Activated CD8-positive, alpha-beta memory T cell treated with anti-CD3 and anti-CD28 coated beads, Interleukin-2, amount 50 U/mL, for 1 hour (primary cell): ENCODE data around the gene AZGP1.
"Not testable (repeated sequence)": the region's sequence is repeated elsewhere in the genome, so short reads cannot be mapped to it uniquely, and the experiment has no call there.

Experiments
- DNase-seq: peaks from one replicate; pipeline ENCODE4 v3.0.0-alpha.2; 2020; ENCODE audit errors: extremely low read depth

Gene AZGP1

GRCh38 chr7:99997545-99998137, 21.8 kb upstream of the AZGP1 start:
- peak; percentile 42 for DNase-seq

DNA sequence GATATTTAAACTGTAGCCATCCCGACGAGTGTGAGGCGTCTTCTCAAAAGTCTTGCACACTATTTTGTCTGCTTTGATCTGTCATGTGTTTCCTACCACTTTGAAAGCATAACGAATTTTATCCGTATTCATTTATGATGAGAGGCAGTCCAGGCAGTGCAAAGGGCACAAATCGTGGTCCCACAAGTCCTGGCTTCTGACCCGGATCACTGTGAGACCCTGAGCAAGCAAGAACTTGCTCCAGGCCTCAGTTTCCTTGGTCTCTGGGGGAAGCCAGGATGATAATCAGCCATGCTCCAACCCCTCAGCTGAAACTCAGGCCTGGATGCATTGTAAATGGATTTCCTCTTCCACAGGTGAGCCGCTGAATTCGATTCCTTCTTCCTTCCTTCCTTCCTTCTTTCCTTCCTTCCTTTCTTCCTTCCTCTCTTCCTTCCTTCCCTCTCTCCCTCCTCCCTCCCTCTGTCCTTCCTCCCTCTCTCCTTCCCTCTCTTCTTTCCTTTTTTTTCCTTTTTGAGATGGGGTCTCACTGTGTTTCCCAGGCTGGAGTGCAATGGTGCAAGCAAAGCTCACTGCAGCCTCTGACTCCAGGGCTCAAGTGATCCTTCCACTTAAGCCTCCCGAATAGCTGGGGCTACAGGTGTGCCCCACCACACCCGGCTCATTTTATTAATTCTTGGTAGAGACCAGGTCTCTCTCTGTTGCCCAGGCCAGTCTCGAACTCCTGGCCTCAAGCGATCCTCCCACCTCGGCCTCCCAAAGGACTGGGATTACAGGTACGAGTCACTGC, 21.1 kb upstream of the AZGP1 start:
- no peak for DNase-seq

- no peak for DNase-seq
These were observed 19.0 kb upstream of the AZGP1 start for GRCh38 chr7:99994819-99995218.

GRCh38 chr7:99992330-99993038, 16.7 kb upstream of the AZGP1 start:
- no peak for DNase-seq

DNA sequence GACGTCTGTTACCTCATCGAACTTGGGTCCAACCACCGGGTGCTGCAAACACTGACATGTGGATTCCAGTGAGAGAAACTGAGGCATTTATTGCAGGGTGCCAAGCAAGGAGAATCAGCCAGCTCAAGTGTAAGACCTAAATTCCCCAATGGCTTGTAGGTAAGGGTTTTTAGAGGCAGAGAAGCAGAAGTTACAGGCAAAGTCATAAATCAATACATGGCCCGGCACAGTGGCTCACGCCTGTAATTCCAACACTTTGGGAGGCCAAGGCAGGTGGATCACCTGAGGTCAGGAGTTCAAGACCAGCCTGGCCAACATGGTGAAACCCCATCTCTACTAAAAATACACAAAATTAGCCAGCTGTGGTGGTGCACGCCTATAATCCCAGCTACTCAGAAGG, 15.7 kb upstream of the AZGP1 start:
- DNase-seq: not testable (repeated sequence)

DNA sequence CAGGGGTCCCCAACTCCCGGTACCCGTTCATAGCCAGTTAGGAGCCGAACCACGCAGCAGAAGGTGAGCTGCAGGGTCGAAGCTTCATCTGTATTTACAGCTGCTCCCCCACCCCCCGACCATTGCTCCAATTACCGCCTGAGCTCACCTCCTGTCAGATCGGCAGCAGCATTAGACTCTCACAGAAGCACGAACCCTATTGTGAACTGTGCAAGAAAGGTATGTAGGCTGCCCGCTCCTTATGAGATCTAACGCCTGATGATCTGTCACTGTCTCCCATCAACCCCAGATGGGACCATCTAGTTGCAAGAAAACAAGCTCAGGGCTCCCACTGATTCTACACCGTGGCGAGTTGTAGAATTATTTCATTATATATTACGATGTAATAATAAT, 14.6 kb upstream of the AZGP1 start:
- DNase-seq: no peak

DNA sequence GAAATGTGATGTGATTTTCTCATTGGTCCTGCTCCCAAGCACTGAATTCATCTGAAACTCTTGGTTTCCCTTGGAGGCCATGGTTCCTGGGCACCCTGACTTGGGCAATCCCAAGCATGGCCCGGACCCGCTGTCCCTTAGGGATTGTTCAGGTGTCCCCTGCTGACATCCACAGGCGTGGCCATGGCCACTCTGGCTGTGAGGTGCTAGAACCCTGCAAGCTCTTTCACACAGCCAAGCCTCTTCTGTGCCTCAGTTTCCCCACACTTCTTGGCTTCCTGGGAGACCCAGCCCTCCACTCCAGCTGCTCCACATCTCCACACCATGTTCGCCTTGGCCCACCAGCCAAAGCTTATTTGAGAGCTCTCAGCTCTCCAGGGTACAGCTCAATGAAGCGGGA, 12.0 kb upstream of the AZGP1 start:
- no peak for DNase-seq

DNA sequence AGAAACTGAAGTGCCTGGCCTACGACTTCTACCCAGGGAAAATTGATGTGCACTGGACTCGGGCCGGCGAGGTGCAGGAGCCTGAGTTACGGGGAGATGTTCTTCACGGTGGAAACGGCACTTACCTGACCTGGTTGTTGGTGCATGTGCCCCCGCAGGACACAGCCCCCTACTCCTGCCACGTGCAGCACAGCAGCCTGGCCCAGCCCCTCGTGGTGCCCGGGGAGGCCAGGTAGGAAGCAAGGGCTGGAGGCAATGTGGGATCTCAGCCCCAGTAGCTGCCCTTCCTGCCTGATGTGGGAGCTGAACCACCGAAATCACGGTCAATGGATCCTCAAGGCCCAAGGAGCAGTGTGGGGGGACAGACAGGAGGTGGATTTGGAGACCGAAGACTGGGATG, 11.5 kb upstream of the AZGP1 start:
- DNase-seq: not testable (repeated sequence)

- DNase-seq: no peak
These were observed 8.8 kb upstream of the AZGP1 start for GRCh38 chr7:99984593-99984992.

DNA sequence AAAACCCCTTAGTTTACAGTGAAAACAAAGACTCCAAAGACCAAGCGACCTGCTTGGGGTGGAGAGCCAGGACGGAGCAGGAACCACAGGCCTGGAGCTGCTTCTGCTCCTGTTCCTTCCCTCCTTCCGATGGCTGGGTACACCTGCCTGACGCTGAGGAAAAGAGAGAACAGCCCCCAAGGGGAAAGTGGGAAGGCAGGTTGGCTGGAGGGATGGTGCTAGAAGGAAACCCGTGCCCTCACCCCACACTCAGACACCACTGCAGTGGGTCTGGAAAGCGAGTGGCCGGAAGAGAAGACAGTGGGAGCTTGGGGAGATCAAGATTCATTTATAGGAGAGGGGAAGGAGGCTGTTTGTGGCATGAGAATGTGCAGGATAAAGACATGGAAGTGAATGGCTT, 5.2 kb upstream of the AZGP1 start:
- not testable (repeated sequence) for DNase-seq

GRCh38 chr7:99980448-99980872, 4.6 kb upstream of the AZGP1 start:
- DNase-seq: not testable (repeated sequence)

GRCh38 chr7:99979814-99980225, 4.0 kb upstream of the AZGP1 start:
- peak; percentile 14 for DNase-seq

DNA sequence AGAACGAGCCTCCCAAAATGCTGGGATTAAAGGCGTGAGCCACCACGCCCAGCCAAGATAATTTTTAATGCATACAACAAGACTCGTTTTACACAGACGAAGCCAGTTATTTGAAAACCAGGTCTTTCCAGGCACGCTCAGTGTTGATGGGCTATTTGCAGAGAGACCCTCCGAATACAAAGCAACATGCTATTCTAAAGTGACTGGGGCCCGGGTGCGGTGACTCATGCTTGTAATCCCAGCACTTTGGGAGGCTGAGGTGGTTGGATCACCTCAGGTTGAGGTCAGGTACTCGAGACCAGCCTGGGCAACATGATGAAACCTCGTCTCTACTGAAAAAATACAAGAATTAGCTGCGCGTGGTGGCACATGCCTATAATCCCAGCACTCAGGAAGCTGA, 795 bp upstream of the AZGP1 start:
- no peak for DNase-seq

DNA sequence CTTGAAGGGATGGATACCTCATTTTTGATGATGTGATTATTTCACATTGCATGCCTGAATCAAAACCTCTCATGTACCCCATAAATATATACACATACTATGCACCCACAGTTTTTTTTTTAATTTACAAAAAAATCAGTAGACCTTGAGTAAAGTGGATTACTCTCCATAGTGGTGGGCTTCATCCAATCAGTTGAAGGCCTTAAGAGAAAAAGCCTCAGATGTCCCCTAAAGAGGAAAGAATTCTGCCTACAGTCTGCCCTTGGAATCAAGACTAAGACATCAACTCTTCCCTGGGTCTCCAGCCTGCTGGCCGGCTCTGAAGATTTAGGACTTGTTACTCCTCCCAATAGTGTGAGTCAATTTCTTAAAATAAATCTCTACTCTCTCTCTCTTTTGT, 1.1 kb downstream of the AZGP1 start:
- no peak for DNase-seq

- DNase-seq: not testable (repeated sequence)
These were observed 2.0 kb downstream of the AZGP1 start for GRCh38 chr7:99973817-99974216.

- no peak for DNase-seq
These were observed 4.6 kb downstream of the AZGP1 start for GRCh38 chr7:99971242-99971641.

DNA sequence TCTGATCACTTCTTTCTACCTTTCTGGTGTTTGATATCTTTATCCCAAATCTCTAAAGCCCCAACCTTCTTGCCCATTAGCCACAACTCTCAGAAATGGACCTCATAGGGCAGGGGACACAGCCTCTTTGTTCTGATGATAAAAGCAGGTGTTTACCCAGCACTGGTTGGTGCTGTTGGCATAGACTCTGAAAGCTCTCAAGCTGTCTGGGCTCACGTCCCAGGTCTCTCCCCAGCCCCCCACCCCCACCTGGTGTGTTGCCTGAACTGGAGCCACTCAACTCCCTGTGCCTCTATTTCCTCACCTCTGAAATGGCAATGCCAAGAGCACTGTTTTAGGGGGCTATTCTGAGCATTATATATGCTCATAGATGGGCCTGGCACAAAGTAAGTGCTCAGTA, 6.0 kb downstream of the AZGP1 start:
- DNase-seq: not testable (repeated sequence)

- DNase-seq: no peak
These were observed 6.5 kb downstream of the AZGP1 start for GRCh38 chr7:99969298-99969697.

DNA sequence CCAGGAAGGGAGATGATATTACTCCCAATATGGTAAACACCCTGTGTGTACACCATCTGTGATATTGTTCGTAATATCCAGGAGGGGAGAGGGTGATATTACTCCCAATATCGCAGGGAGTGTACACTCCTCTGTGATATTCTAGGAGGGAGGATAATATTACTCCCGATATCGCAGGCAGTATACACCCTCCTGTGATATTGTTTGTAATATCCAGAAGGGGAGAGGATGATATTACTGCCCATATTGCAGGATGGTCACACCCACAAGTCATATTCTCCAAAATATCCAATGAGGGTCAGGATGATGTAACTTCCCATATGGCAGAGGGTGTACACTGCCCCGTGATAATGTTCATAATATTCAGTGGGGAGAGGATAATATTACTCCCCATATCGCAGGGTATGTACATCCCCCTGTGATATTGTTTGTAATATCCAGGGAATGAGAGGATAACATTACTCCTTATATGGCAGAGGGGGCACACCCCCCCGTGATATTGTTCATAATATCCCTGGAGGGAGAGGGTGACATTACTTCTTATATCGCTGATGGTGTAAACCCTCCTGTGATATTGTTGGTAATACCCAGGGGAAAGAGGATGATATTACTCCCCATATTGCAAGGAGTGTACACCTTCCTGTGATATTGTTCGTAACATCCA, 17.1 kb downstream of the AZGP1 start:
- no peak for DNase-seq

DNA sequence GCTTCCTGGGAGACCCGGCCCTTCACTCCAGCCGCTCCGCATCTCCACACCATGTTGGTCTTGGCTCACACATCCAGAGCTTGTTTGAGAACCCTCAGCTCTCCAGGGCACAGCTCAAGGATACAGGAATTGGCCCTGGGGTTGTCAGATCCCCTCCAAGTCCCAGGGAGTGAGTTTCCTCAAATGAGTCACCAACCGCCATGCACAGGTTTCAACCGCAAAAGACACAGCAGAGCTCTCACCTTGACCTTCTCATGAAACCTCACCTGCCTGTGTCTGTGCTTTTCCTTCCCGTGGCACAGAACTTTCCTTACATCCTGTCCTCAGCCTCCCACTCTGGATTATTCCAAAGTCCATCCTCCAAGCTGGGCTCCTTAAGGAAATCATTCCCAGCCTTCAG, 20.6 kb downstream of the AZGP1 start:
- DNase-seq: no peak

DNA sequence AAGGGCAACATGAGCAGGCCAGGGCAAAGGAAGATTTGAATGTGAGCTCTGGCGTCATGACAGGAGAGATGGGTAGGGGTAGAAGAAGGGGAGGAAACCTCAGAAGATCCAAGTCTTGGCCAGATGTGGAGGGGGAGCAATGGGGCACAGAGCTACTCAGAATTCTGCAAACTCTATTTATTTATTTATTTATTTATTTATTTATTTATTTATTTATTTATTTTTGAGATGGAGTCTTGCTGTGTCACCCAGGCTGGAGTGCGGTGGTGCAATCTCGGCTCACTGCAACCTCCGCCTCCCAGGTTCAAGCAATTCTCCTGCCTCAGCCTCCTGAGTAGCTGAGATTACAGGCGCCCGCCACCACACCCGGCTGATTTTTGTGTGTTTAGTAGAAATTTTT, 21.2 kb downstream of the AZGP1 start:
- not testable (repeated sequence) for DNase-seq

- no peak for DNase-seq
These were observed 22.2 kb downstream of the AZGP1 start for GRCh38 chr7:99953649-99954048.
